NCI-H2196 (cell line): ENCODE results near the gene SBDS.
"Not testable (repeated sequence)": the region's sequence is repeated elsewhere in the genome, so short reads cannot be mapped to it uniquely, and the experiment has no call there.

Source experiments
- DNase-seq: peaks from one replicate; lab custom pipeline; 2025; ENCODE audit not compliant: unreplicated experiment; lab: John Stamatoyannopoulos, UW

SBDS gene

GRCh38 chr7:66996444-66997191 is 1.2 kb upstream of the SBDS start, which contains the start of gene TYW1:
Gene TYW1 (plus strand): TSS chr7:66996833. CDS start chr7:66996979, 146 bp downstream.
- DNase-seq, result peak; percentile 97

GRCh38 chr7:66994691-66995049 is 716 bp downstream of the SBDS start:
- DNase-seq, result peak; percentile 55

GRCh38 chr7:66994051-66994450 is 1.3 kb downstream of the SBDS start:
- DNase-seq, result not testable (repeated sequence)

- DNase-seq, result not testable (repeated sequence)
Observed at GRCh38 chr7:66989552-66989951, 5.8 kb downstream of the SBDS start.

GRCh38 chr7:66980336-66980735 is 15.1 kb downstream of the SBDS start:
- DNase-seq, result not testable (repeated sequence)

GRCh38 chr7:66979013-66979412 is 16.4 kb downstream of the SBDS start:
- not testable (repeated sequence) for DNase-seq

- not testable (repeated sequence) for DNase-seq
Observed at GRCh38 chr7:66978312-66978711, 17.1 kb downstream of the SBDS start.

GRCh38 chr7:66974986-66975590 is 20.3 kb downstream of the SBDS start:
- no peak for DNase-seq

GRCh38 chr7:66970310-66970709 is 25.1 kb downstream of the SBDS start:
- DNase-seq, result no peak

- DNase-seq, result not testable (repeated sequence)
Observed at GRCh38 chr7:66969001-66969400, 26.4 kb downstream of the SBDS start.

- DNase-seq, result no peak
Observed at GRCh38 chr7:66967029-66967428, 28.4 kb downstream of the SBDS start.

- no peak for DNase-seq
Observed at GRCh38 chr7:66964411-66964810, 31.0 kb downstream of the SBDS start.

- no peak for DNase-seq
Observed at GRCh38 chr7:66961096-66961495, 34.3 kb downstream of the SBDS start.

- no peak for DNase-seq
Observed at GRCh38 chr7:66960192-66960591, 35.2 kb downstream of the SBDS start.

GRCh38 chr7:66958538-66959350 is 36.6 kb downstream of the SBDS start:
- DNase-seq, result peak; percentile 44

GRCh38 chr7:66957595-66958290 is 37.6 kb downstream of the SBDS start:
- no peak for DNase-seq

GRCh38 chr7:66953044-66953427 is 42.4 kb downstream of the SBDS start:
- DNase-seq, result no peak

GRCh38 chr7:66952343-66953043 is 42.9 kb downstream of the SBDS start:
- DNase-seq, result no peak

GRCh38 chr7:66950763-66951162 is 44.6 kb downstream of the SBDS start:
- no peak for DNase-seq

- no peak for DNase-seq
Observed at GRCh38 chr7:66950311-66950710, 45.1 kb downstream of the SBDS start.
